ENCODE measurements around the gene RAB35. TPM values are rescaled to one million over a fixed set of nuclear protein-coding genes. Genes with fewer than 3 reads are reported as not detected.

Gene RAB35
- total RNA-seq, 1 experiment from 2014 or later, result 52.8 TPM

DNA sequence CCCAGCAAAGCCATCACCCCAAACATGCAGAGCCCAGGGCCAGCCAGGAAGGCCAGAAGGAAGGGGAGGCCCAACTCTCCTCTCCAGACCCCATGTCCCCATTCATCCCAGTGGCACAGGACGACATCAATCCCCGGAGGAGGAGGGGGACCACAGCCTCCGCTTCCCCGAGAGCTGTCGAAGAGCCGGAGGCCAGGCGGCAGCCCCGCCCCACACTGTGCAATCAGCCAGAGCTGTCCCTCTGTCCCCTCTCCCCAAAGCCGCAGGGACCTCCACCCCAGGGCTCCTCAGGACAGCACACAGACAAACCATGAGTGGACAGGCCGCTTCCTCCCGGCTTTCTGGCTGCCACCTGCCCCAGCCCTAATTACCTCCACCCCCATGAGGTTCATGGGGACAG is 16.8 kb downstream of the RAB35 start:
- Histone ChIP-seq H3K4me2 (ENCODE audit: low read length) (no peak overlapping the region), H3K9me3 (ENCODE audit: low read length) (no peaks in the 10 kb centered on the region), H3K4me1 (ENCODE audit: insufficient read depth, low read length) (no peaks in the 10 kb centered on the region), H3K9me2 (replicated peaks; ENCODE audit: low read length) (no peaks in the 10 kb centered on the region), H3K27ac (ENCODE audit: low read length) (no peak overlapping the region), H3K4me3 (ENCODE audit: low read length) (no peak overlapping the region), H3K79me2 (ENCODE audit: low read length) (peaks cover 50% of the 10 kb centered on the region), H3K27me3 (ENCODE audit: low read length) (no peaks in the 10 kb centered on the region), H2AFZ (ENCODE audit: low read length) (no peak overlapping the region), H3K36me3 (ENCODE audit: low read depth, low read length) (peaks cover 48% of the 10 kb centered on the region), H3F3A (ENCODE audit: low read length, unreplicated experiment) (no peaks in the 10 kb centered on the region), H4K20me1 (ENCODE audit: low read length) (peaks cover 35% of the 10 kb centered on the region), H3K9ac (ENCODE audit: low read length) (no peak overlapping the region)
- TF ChIP-seq EZH2 (IDR thresholded peaks at IDR 0.05; ENCODE audit: low read length, unreplicated experiment), result no peak
- no peak for TF ChIP-seq EZH2phosphoT487 (IDR thresholded peaks at IDR 0.05; ENCODE audit: borderline replicate concordance, low read length)
- TF ChIP-seq, protein P1, sequence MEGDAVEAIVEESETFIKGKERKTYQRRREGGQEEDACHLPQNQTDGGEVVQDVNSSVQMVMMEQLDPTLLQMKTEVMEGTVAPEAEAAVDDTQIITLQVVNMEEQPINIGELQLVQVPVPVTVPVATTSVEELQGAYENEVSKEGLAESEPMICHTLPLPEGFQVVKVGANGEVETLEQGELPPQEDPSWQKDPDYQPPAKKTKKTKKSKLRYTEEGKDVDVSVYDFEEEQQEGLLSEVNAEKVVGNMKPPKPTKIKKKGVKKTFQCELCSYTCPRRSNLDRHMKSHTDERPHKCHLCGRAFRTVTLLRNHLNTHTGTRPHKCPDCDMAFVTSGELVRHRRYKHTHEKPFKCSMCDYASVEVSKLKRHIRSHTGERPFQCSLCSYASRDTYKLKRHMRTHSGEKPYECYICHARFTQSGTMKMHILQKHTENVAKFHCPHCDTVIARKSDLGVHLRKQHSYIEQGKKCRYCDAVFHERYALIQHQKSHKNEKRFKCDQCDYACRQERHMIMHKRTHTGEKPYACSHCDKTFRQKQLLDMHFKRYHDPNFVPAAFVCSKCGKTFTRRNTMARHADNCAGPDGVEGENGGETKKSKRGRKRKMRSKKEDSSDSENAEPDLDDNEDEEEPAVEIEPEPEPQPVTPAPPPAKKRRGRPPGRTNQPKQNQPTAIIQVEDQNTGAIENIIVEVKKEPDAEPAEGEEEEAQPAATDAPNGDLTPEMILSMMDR (conservative IDR thresholded peaks at IDR 0.05; ENCODE audit: low read depth, low read length), result no peak
- POLR2A ChIA-PET (ENCODE audit: unreplicated experiment), result no interaction called here
- BruUV-seq (replicated peaks), result no TSS peak
- DNase-seq (no peak), ATAC-seq (no peak)
- CTCF ChIA-PET, result no interaction called here
- intact Hi-C loops (cut with micrococcal nuclease), result no loop called here

DNA sequence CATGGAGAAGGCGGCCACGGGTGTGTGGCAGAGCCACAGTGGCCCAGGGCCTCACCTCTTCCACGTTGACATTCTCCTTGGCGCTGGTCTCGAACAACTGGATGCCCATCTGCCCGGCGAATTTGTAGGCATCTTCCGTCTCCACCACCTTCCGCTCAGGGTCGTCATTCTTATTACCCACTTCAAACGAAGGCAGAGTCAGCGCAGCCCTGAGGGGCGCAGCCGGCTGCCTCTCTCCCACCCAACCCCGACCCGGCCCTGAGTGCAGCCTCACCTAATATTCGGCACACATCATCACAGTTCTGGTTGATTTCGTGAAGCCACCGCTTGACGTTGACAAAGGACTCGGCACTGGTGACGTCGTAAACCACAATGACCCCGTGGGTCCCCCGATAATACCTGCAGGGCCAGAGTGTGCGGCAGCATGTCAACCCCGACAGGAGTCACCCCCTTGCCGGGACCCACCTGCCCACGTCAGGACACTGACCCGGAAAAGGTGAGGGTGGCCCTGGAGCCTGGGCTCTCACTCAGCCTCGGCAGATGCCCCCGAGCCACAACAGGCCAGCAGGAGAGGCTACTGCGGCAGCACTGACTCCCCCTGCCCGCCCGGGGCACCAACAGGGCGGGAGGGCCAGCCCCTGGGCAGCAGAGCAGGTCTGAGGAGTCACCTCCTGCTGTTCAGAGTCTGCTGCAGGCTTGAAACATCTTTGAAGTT is 17.6 kb downstream of the RAB35 start:
- CTCF ChIA-PET, result no interaction called here
- H3F3A ChIP-seq (ENCODE audit: low read length, unreplicated experiment), result no peaks in the 10 kb centered on the region
- H2AFZ ChIP-seq (ENCODE audit: low read length), result no peak overlapping the region
- peaks cover 52% of the 10 kb centered on the region for H3K36me3 ChIP-seq (ENCODE audit: low read depth, low read length)
- DNase-seq (no peak), ATAC-seq (no peak)
- no TSS peak for BruUV-seq (replicated peaks)
- POLR2A ChIA-PET (ENCODE audit: unreplicated experiment), result no interaction called here
- no peaks in the 10 kb centered on the region for H3K4me1 ChIP-seq (ENCODE audit: insufficient read depth, low read length)
- H3K27ac ChIP-seq (ENCODE audit: low read length), result no peak overlapping the region
- H3K9me2 ChIP-seq (replicated peaks; ENCODE audit: low read length), result no peaks in the 10 kb centered on the region
- no peak overlapping the region for H3K9ac ChIP-seq (ENCODE audit: low read length)
- intact Hi-C loops (cut with micrococcal nuclease), result no loop called here
- H3K4me3 ChIP-seq (ENCODE audit: low read length), result no peak overlapping the region
- peaks cover 32% of the 10 kb centered on the region for H4K20me1 ChIP-seq (ENCODE audit: low read length)
- TF ChIP-seq EZH2 (IDR thresholded peaks at IDR 0.05; ENCODE audit: low read length, unreplicated experiment), result no peak
- TF ChIP-seq EZH2phosphoT487 (IDR thresholded peaks at IDR 0.05; ENCODE audit: borderline replicate concordance, low read length), result no peak
- TF ChIP-seq, protein P1 (conservative IDR thresholded peaks at IDR 0.05; ENCODE audit: low read depth, low read length), result no peak
- peaks cover 41% of the 10 kb centered on the region for H3K79me2 ChIP-seq (ENCODE audit: low read length)
- no peak overlapping the region for H3K4me2 ChIP-seq (ENCODE audit: low read length)
- H3K27me3 ChIP-seq (ENCODE audit: low read length), result no peaks in the 10 kb centered on the region
- H3K9me3 ChIP-seq (ENCODE audit: low read length), result no peaks in the 10 kb centered on the region

DNA sequence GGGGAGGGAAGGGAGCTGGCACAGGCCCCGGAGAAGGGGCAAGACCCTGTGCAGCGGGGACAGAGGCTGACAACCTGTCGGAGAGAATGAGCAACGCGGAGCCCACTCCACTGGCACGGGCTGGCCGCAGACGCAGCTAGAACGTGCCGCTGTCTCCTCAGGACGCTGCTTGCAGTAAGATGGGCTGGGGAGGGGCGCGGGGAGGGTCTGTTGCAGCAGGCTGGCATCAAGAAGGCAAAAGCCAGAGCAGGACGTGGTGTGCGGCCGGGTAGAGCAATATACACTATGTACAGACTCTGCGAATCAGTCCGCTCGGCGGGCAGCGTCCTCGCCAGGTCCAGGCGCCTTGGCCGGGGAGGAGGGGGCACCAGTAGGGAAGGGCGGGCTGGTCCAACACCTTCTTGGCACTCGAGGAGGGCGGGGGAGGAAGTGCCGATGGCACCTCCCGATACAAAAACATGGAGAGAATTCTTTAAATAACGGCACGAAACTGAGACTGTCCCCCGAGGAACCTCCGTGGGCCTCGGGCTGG is 19.8 kb downstream of the RAB35 start:
- intact Hi-C loops (cut with micrococcal nuclease), result no loop called here
- POLR2A ChIA-PET (ENCODE audit: unreplicated experiment), result no interaction called here
- peaks cover 38% of the 10 kb centered on the region for H3K36me3 ChIP-seq (ENCODE audit: low read depth, low read length)

More for the DNA sequence above, 19.8 kb downstream of the RAB35 start:
- Histone ChIP-seq H3K9me2 (replicated peaks; ENCODE audit: low read length) (no peaks in the 10 kb centered on the region), H3K4me2 (ENCODE audit: low read length) (no peak overlapping the region), H3K4me1 (ENCODE audit: insufficient read depth, low read length) (no peaks in the 10 kb centered on the region), H3F3A (ENCODE audit: low read length, unreplicated experiment) (no peaks in the 10 kb centered on the region), H3K9ac (ENCODE audit: low read length) (no peak overlapping the region), H3K27ac (ENCODE audit: low read length) (no peak overlapping the region), H2AFZ (ENCODE audit: low read length) (no peak overlapping the region), H3K79me2 (ENCODE audit: low read length) (peaks cover 20% of the 10 kb centered on the region), H3K27me3 (ENCODE audit: low read length) (no peaks in the 10 kb centered on the region), H3K4me3 (ENCODE audit: low read length) (no peak overlapping the region), H4K20me1 (ENCODE audit: low read length) (peaks cover 16% of the 10 kb centered on the region), H3K9me3 (ENCODE audit: low read length) (no peaks in the 10 kb centered on the region)
- BruUV-seq (replicated peaks), result no TSS peak
- ATAC-seq (no peak), DNase-seq (no peak)
- CTCF ChIA-PET, result no interaction called here
- TF ChIP-seq EZH2phosphoT487 (IDR thresholded peaks at IDR 0.05; ENCODE audit: borderline replicate concordance, low read length) (no peak), EZH2 (IDR thresholded peaks at IDR 0.05; ENCODE audit: low read length, unreplicated experiment) (no peak)
- TF ChIP-seq, protein P1 (conservative IDR thresholded peaks at IDR 0.05; ENCODE audit: low read depth, low read length), result no peak
